Activated CD4-positive, alpha-beta T cell treated with anti-CD3 and anti-CD28 coated beads, Interleukin-2, amount 10 ng/mL, durations not matched to agents 7 days and 5 days (primary cell): ENCODE data around the gene RAB25. TPM values are rescaled to one million over a fixed set of nuclear protein-coding genes. Genes with fewer than 3 reads are reported as not detected.
A peak's percentile ranks its signal among the peaks of the same experiment; 100 is the strongest.
"Not testable (repeated sequence)": the region's sequence is repeated elsewhere in the genome, so short reads cannot be mapped to it uniquely, and the experiment has no call there.

ENCODE experiments used
- CTCF ChIA-PET: fragments of 350-600 bp; sonication (Branson Sonifier 250); formaldehyde crosslinking; loops from one replicate; lab custom pipeline; 2021; ENCODE audit warnings: antibody characterized with exemption; lab: Charles Lee
- POLR2A ChIA-PET: fragments of 350-600 bp; sonication (Branson Sonifier 250); formaldehyde crosslinking; loops from one replicate; lab custom pipeline; 2021; ENCODE audit warnings: antibody characterized with exemption; lab: Charles Lee
- DNase-seq: peaks from one replicate; pipeline ENCODE4 v3.0.0-alpha.2; 2020
- H3K27ac Mint-ChIP-seq: one replicate; pipeline ENCODE4 v1.8.0; 2021; ENCODE audit warnings: mild to moderate bottlenecking, moderate library complexity, mixed read lengths
- H3K27me3 Mint-ChIP-seq: one replicate; pipeline ENCODE4 v1.8.0; 2021; ENCODE audit warnings: mixed read lengths
- H3K36me3 Mint-ChIP-seq: one replicate; pipeline ENCODE4 v1.8.0; 2021; ENCODE audit warnings: low read depth, mixed read lengths
- H3K4me1 Mint-ChIP-seq: one replicate; pipeline ENCODE4 v1.8.0; 2021; ENCODE audit warnings: mixed read lengths
- H3K4me3 Mint-ChIP-seq: one replicate; pipeline ENCODE4 v1.8.0; 2021; ENCODE audit warnings: mild to moderate bottlenecking, moderate library complexity, mixed read lengths
- H3K9me3 Mint-ChIP-seq: one replicate; pipeline ENCODE4 v1.8.0; 2021; ENCODE audit warnings: mixed read lengths
- total RNA-seq, 2 experiments: library from RNA; stranded (reverse); gene quantifications; one replicate each; pipeline ENCODE4 v1.2.3, GENCODE V29; 2021

Gene RAB25
- total RNA-seq, 2 experiments from 2014 or later, result 0.50 TPM; not detected in 1

DNA sequence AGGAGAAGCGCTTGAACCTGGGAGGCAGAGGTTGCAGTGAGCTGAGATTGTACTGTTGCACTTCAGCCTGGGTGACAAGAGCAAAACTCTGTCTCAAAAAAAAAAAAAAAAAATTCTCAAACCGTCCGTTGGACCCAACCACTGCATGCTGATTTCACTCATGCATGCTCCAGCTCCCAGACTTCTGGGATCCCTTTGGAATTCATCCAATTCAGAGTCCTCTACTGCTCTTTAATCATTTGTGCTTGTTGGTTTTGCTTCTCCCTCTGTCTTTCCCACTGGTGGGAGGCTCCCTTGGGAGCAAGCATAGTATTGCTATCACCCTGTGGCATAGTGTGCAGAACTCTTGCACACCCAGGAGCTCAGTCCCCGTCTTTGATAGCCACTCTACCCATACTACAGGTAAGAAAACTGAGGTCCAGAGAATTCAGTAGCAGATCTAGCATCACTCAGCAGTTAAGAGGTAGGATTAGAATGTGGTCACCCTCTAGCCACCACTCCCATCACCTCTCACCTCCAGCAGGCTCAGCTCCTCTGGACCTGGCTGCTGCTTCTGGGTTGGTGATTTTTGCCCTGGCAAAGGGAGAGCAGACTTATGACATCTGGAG, 50.5 kb downstream of the RAB25 start:
- H3K4me1 Mint-ChIP-seq, result peaks cover 30% of the 10 kb centered on the region
- CTCF ChIA-PET, result interaction anchor here (0.6 to 25.5 kb wide), 6 partner anchors 13 to 284 kb away, joined by 3 to 645 read pairs (median 4); no protein-coding TSS in a partner anchor
- H3K9me3 Mint-ChIP-seq, result no peaks in the 10 kb centered on the region
- no peak overlapping the region for H3K4me3 Mint-ChIP-seq
- H3K36me3 Mint-ChIP-seq, result no peaks in the 10 kb centered on the region
- H3K27ac Mint-ChIP-seq, result no peak overlapping the region
- POLR2A ChIA-PET, result no interaction called here
- no peak for DNase-seq
- peaks cover 46% of the 10 kb centered on the region for H3K27me3 Mint-ChIP-seq

DNA sequence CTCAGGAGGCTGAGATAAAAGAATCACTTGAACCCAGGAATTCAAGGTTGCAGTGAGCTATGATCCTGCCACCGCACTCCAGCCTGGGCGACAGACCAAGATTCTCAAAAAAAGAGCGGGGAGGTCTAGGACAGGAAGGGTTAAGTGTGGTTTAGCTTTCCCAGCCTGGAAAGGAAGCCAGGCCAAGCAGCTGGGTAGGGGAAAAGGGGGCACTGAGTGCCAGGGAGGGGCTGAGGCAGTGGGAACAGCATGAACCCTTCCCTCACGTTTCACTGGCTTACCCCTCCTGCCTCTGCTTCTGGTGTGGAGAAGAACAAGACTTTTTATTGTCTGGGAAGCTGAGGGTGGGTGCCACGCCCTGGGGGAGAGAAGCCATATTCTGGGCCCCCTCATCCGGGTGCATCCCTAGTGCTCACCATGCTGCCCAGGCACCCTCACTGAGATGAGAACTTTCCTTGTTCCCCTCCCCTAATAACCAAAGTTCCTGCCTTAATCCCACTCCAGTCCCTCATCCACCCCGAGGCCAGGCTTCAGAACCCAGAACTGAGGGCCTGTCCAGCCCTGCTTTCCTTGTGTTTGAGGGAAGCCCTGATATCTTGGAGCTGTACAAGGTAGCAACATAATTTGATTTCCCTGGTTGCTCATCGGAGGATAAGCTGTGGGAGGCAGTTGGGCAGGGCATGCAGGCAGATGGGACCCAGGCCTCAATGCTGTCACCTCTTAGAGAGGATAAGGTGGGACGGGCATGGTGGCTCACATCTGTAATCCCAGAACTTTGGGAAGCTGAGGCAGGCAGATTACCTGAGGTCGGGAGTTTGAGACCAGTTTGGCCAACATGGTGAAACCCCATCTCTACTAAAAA, 51.5 kb downstream of the RAB25 start:
- H3K4me1 Mint-ChIP-seq, result peaks cover 27% of the 10 kb centered on the region
- DNase-seq, result no peak
- no peaks in the 10 kb centered on the region for H3K9me3 Mint-ChIP-seq
- ChIA-PET CTCF (interaction anchor here (0.6 to 25.5 kb wide), 7 partner anchors 12 to 254 kb away, joined by 3 to 645 read pairs (median 3); no protein-coding TSS in a partner anchor), POLR2A (no interaction called here)
- no peak overlapping the region for H3K4me3 Mint-ChIP-seq
- no peaks in the 10 kb centered on the region for H3K36me3 Mint-ChIP-seq
- peaks cover 43% of the 10 kb centered on the region for H3K27me3 Mint-ChIP-seq
- H3K27ac Mint-ChIP-seq, result no peak overlapping the region

DNA sequence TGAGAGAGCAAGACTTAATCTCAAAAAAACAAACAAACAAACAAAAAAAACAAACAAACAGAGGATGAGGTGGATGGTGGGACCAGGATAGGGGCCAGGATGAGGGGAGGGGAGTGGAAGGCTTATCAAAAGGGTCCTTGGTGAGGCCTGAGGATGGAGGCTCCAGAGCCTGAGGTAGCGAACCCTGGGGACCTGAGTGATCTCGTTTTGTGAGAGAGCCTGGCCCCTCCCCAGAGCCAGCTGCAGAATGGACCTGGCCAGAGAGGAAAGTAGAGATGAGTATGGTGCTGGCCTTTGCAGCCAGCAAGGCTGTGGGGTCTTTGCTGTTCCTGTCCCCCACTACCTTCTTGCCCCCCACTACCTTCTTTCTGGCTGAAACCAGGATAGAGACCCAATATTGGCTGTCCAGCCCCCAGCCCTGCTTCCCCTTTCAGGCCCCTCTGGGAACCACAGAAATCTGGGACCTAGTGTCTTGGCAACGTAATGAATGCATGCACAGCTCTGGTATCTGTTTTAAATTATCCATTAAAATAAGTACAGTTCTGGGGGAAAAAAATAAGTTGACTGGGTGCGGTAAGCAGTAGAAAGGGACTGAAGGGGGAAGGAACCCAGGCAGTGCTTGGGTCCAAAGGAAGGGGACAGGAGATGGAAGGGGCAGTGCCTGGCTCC, 52.5 kb downstream of the RAB25 start:
- H3K27ac Mint-ChIP-seq, result no peak overlapping the region
- no peak for DNase-seq
- H3K27me3 Mint-ChIP-seq, result peaks cover 43% of the 10 kb centered on the region
- peak overlapping the region; percentile 78 for H3K4me3 Mint-ChIP-seq
- H3K36me3 Mint-ChIP-seq, result no peaks in the 10 kb centered on the region
- POLR2A ChIA-PET, result no interaction called here
- no peaks in the 10 kb centered on the region for H3K9me3 Mint-ChIP-seq
- CTCF ChIA-PET, result interaction anchor here (0.6 to 25.5 kb wide), 7 partner anchors 10 to 255 kb away, joined by 3 to 645 read pairs (median 6); no protein-coding TSS in a partner anchor
- peaks cover 30% of the 10 kb centered on the region for H3K4me1 Mint-ChIP-seq

DNA sequence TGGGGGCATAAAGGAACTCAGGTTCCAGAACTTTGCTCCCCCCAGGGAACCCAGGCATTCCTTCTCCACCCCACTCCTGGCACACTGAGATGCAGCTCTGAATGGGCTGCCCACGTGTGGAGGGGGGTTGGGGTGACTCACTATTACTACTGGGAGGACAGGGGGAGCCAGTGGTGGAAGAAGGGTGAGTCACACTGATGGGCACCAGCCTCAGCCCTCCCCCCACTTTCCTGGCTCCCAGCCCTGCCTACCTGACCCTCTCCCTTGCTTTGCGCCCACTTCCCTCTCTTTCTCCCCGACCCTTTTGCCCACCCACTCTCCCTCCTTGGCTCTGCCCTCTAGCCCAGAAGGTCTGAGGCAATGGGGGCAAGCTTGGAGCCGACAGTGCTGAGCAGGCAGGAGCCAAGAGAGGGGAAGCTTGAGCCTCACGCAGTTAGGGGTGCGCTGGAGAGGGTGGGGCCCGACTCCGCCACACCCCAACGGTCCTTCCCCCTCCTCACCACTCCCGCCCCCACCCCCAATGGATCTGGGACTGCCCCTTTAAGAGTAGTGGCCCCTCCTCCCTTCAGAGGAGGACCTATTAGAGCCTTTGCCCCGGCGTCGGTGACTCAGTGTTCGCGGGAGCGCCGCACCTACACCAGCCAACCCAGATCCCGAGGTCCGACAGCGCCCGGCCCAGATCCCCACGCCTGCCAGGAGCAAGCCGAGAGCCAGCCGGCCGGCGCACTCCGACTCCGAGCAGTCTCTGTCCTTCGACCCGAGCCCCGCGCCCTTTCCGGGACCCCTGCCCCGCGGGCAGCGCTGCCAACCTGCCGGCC, 53.4 kb downstream of the RAB25 start, which contains the start of gene LMNA:
Gene LMNA (plus strand): TSS at position 611 of the 818 bp plus-strand sequence. CDS start 208 bp downstream, outside the sequence.
- no peaks in the 10 kb centered on the region for H3K9me3 Mint-ChIP-seq
- peaks cover 32% of the 10 kb centered on the region for H3K4me1 Mint-ChIP-seq
- DNase-seq, result peak; percentile 63
- H3K4me3 Mint-ChIP-seq, result peak within 1 kb of the TSS; percentile 78
- POLR2A ChIA-PET, result interaction anchor here (0.6 kb wide), 1 partner anchor 50 kb away, joined by 3 read pairs; no protein-coding TSS in a partner anchor
- H3K27me3 Mint-ChIP-seq, result peaks cover 43% of the 10 kb centered on the region
- peak within 1 kb of the TSS; percentile 68 for H3K27ac Mint-ChIP-seq
- no peaks in the 10 kb centered on the region for H3K36me3 Mint-ChIP-seq
- CTCF ChIA-PET, result interaction anchor here (1.1 to 25.5 kb wide), 6 partner anchors 9 to 37 kb away, joined by 3 to 645 read pairs (median 6); no protein-coding TSS in a partner anchor

DNA sequence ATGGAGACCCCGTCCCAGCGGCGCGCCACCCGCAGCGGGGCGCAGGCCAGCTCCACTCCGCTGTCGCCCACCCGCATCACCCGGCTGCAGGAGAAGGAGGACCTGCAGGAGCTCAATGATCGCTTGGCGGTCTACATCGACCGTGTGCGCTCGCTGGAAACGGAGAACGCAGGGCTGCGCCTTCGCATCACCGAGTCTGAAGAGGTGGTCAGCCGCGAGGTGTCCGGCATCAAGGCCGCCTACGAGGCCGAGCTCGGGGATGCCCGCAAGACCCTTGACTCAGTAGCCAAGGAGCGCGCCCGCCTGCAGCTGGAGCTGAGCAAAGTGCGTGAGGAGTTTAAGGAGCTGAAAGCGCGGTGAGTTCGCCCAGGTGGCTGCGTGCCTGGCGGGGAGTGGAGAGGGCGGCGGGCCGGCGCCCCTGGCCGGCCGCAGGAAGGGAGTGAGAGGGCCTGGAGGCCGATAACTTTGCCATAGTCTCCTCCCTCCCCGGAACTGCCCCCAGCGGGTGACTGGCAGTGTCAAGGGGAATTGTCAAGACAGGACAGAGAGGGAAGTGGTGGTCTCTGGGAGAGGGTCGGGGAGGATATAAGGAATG, 54.1 kb downstream of the RAB25 start:
- H3K27ac Mint-ChIP-seq, result peak overlapping the region; percentile 52
- no peak for DNase-seq
- H3K4me1 Mint-ChIP-seq, result peaks cover 36% of the 10 kb centered on the region
- H3K9me3 Mint-ChIP-seq, result no peaks in the 10 kb centered on the region
- H3K4me3 Mint-ChIP-seq, result peak overlapping the region; percentile 78
- H3K27me3 Mint-ChIP-seq, result peaks cover 43% of the 10 kb centered on the region
- ChIA-PET CTCF (interaction anchor here (1.1 to 25.5 kb wide), 7 partner anchors 8 to 37 kb away, joined by 3 to 645 read pairs (median 6); no protein-coding TSS in a partner anchor), POLR2A (interaction anchor here (0.6 kb wide), 2 partner anchors 49 to 190 kb away, joined by 3 read pairs; no protein-coding TSS in a partner anchor)
- H3K36me3 Mint-ChIP-seq, result no peaks in the 10 kb centered on the region

DNA sequence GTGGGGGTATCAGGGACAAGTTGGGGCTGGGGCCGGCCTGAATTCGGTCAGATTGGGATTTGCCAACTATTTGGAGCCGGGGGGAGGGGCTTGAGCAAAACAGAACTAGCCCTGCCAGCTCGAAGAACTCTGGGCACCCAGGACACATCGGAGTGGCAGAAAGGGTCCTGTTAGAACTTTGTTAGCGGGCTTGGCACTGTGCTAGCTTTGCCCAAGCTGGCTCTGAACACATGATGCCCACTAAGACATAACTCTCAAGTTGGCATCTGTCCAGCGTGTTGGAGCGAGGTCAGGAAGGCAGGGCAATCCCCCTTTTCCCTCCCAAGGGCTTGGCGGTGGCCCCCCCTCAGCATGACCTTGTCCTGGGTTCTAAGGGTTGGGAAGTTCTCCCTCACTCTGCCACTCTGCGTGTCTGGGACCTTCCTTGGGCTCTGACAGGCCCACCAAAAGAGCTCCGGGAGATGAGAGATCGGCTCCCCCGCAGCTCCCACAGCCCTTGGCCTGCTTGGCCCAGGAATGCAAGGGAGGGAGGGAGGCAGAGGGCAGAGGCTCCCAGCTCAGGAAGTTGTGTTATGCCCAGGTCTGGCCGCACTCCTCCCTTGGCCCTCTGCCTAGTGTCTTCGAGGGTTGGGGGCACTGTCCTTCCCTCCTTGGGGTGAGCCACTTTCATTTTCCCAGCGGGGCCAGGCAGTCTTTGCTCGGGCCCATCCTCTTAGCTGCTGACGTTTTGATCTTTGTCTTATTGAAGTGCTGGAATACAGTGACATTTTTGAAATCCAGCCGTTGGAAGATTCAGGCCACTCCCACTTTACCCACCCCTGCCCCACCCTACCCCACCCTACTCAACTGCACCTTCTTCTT, 54.8 kb downstream of the RAB25 start:
- peak overlapping the region; percentile 78 for H3K4me3 Mint-ChIP-seq
- H3K27ac Mint-ChIP-seq, result peak overlapping the region; percentile 83
- H3K36me3 Mint-ChIP-seq, result no peaks in the 10 kb centered on the region
- H3K9me3 Mint-ChIP-seq, result no peaks in the 10 kb centered on the region
- peaks cover 43% of the 10 kb centered on the region for H3K4me1 Mint-ChIP-seq
- peaks cover 42% of the 10 kb centered on the region for H3K27me3 Mint-ChIP-seq
- ChIA-PET POLR2A (interaction anchor here (0.6 kb wide), 1 partner anchor 190 kb away, joined by 3 read pairs; no protein-coding TSS in a partner anchor), CTCF (interaction anchor here (1.1 to 25.5 kb wide), 6 partner anchors 11 to 32 kb away, joined by 4 to 645 read pairs (median 8); no protein-coding TSS in a partner anchor)
- no peak for DNase-seq

DNA sequence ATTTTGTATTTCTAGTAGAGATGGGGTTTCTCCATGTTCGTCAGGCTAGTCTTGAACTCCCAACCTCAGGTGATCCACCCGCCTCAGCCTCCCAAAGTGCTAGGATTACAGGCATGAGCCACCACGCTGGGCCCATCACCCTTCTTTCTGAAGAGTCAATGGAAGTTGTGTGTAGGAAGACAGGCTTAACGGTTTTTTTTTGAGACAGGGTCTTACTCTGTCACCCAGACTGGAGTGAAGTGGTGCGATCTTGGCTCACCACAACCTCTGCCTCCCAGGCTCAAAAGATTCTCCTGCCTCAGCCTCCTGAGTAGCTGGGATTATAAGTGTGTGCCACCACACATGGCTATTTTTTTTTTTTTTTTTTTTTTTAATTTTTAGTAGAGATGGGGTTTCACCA, 55.8 kb downstream of the RAB25 start:
- peaks cover 43% of the 10 kb centered on the region for H3K4me1 Mint-ChIP-seq
- H3K36me3 Mint-ChIP-seq, H3K9me3 Mint-ChIP-seq, DNase-seq, POLR2A ChIA-PET: not testable (repeated sequence)
- peak overlapping the region; percentile 78 for H3K4me3 Mint-ChIP-seq
- CTCF ChIA-PET, result interaction anchor here (0.7 to 25.5 kb wide), 5 partner anchors 10 to 190 kb away, joined by 3 to 645 read pairs (median 7); partner anchors contain the start of gene TMEM79
- H3K27me3 Mint-ChIP-seq, result peaks cover 38% of the 10 kb centered on the region
- peak overlapping the region; percentile 83 for H3K27ac Mint-ChIP-seq

DNA sequence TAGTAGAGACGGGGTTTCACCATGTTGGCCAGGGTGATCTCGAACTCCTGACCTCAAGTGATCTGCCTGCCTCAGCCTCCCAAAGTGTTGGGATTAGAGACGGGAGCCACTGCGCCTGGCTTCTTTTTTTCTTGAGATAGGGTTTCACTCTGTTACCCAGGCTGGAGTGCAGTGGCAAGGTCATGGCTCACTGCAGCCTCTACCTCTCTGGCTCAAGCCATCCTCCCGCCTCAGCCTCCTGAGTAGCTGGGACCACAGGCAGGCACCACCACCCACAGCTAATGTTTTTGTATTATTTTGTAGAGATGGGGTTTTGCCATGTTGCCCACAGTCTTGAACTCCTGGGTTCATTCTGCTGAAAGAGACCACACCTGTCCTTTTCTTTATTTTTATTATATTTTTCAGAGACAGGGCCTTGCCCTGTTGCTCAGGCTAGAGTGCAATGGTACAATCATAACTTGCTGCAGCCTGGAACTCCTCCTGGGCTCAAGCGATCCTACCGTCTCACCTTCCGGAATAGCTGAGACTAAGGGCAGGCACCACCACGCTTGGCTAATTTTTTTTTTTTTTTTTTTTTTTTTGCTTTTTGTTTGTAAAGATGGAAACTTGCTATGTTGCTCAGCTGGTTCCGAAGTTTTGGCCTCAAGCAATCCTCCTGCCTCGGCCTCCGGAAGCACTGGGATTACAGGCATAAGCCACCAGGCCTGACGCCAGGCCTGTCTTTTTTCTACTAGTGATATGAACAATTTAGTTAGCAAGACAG, 56.6 kb downstream of the RAB25 start:
- H3K9me3 Mint-ChIP-seq, result no peaks in the 10 kb centered on the region
- peaks cover 32% of the 10 kb centered on the region for H3K27me3 Mint-ChIP-seq
- ChIA-PET POLR2A (no interaction called here), CTCF (interaction anchor here (1.3 to 25.5 kb wide), 5 partner anchors 9 to 20 kb away, joined by 5 to 645 read pairs (median 7); no protein-coding TSS in a partner anchor)
- no peak overlapping the region for H3K4me3 Mint-ChIP-seq
- peaks cover 46% of the 10 kb centered on the region for H3K4me1 Mint-ChIP-seq
- no peak overlapping the region for H3K27ac Mint-ChIP-seq
- no peaks in the 10 kb centered on the region for H3K36me3 Mint-ChIP-seq
- no peak for DNase-seq

DNA sequence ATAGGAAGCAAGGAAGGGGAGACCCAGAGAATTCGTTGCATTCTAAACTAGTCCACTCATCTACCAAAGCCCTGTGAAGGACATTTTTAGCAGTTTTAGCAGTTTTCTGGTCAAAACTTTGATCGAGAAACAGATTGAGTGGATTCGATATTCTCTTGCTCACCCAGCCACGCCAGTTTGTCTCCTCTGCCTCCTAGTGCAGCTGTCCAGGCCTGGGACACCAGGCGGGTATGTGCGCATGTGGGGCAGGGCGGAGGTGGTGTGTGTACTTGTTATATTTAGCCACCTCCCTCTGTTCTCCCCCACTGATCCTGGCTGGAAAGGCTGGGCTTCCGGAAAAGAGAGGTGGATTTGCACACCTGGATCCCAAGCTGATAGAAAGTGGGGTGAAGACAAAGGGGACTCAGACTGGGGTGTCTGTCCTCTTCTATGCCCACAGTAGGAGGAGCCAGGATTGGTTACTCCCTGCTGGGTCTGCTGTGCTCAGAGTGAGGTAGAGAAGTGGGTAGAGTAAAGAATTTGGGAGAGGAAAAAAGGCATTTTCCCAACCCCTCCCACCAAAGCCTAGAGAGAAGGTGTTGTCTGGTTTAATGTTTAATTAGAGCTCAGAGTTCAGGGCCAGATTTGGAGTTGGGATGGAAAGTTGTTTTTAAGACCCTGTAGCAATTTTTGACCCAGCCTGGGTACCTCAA, 57.4 kb downstream of the RAB25 start:
- H3K27ac Mint-ChIP-seq, result no peak overlapping the region
- no peak overlapping the region for H3K4me3 Mint-ChIP-seq
- H3K9me3 Mint-ChIP-seq, result no peaks in the 10 kb centered on the region
- ChIA-PET CTCF (interaction anchor here (1.3 to 25.5 kb wide), 3 partner anchors 9 to 21 kb away, joined by 5 to 645 read pairs (median 6); no protein-coding TSS in a partner anchor), POLR2A (no interaction called here)
- peaks cover 27% of the 10 kb centered on the region for H3K27me3 Mint-ChIP-seq
- H3K4me1 Mint-ChIP-seq, result peaks cover 54% of the 10 kb centered on the region
- DNase-seq, result no peak
- no peaks in the 10 kb centered on the region for H3K36me3 Mint-ChIP-seq
